Breast epithelium (tissue), 3 donors: ENCODE results near the gene A4GALT.

ENCODE experiments used
- CTCF ChIP-seq, 3 donors: fragments of 450-650 bp; IDR thresholded peaks; one replicate each; pipeline ENCODE4 v1.5.1; 2016 to 2017; ENCODE audit warnings: antibody characterized with exemption in 3 of 3, mild to moderate bottlenecking in 3 of 3, moderate library complexity in 3 of 3
- POLR2A ChIP-seq: fragments of 450-650 bp; IDR thresholded peaks from one replicate; pipeline ENCODE4 v1.6.1; 2016; ENCODE audit warnings: antibody characterized with exemption, mild to moderate bottlenecking, moderate library complexity
- POLR2AphosphoS5 ChIP-seq, 3 donors: sonication (generic); formaldehyde crosslinking; IDR thresholded peaks; one replicate each; pipeline ENCODE4 v1.6.1; 2017; ENCODE audit warnings: antibody characterized with exemption in 3 of 3

DNA sequence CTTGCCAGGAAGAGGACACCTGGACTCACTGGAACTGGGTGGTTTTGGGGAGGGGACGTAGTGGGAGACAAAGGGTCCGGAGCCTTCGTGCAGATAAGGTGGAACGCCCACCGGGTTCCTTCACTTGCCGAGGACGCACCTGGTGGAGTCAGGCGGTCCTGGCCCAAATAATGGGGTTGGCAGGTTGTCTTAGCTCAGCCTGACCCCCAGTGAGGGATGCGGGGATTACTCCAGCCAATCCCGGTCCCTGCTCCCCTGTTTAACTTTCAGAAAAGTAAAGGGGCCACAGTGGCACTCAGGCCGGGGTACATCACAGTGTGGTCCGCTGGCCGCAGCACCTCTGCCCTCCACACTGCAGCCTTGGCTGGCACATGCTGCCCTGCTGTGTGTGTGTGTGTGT, 18.0 kb downstream of the A4GALT start:
- TF ChIP-seq CTCF (IDR thresholded peaks at IDR 0.05): no peak
- TF ChIP-seq POLR2A: no peak
- TF ChIP-seq POLR2AphosphoS5 (IDR thresholded peaks at IDR 0.05): no peak
